H9 (cell line): ENCODE data around the gene CD180. TPM values are rescaled to one million over a fixed set of nuclear protein-coding genes. Genes with fewer than 3 reads are reported as not detected.

ENCODE experiments used
- DNase-seq: peaks from one replicate; pipeline ENCODE4 v3.0.0-alpha.2; 2017
- H2AFZ ChIP-seq: one replicate; pipeline ENCODE4 v1.6.1; 2013; ENCODE audit warnings: mild to moderate bottlenecking, low read length, control low read depth, moderate library complexity
- H2AK5ac ChIP-seq: 2 replicates; pipeline ENCODE4 v1.6.1; 2013; ENCODE audit warnings: low read length, control low read depth, mixed read lengths; ENCODE audit not compliant: insufficient read length
- H2BK120ac ChIP-seq: one replicate; pipeline ENCODE4 v1.6.1; 2013; ENCODE audit warnings: low read depth, mild to moderate bottlenecking, low read length, control low read depth, inconsistent platforms; ENCODE audit not compliant: poor library complexity, severe bottlenecking
- H2BK12ac ChIP-seq: 2 replicates; pipeline ENCODE4 v1.6.1; 2013; ENCODE audit warnings: low read length, control low read depth, mixed read lengths, low read depth; ENCODE audit not compliant: insufficient read length
- H2BK15ac ChIP-seq: 2 replicates; pipeline ENCODE4 v1.6.1; 2013; ENCODE audit warnings: low read depth, low read length, control low read depth
- H2BK20ac ChIP-seq: one replicate; pipeline ENCODE4 v1.6.1; 2013; ENCODE audit warnings: low read depth, mild to moderate bottlenecking, low read length, control low read depth, inconsistent platforms; ENCODE audit not compliant: poor library complexity, severe bottlenecking
- H2BK5ac ChIP-seq: 2 replicates; pipeline ENCODE4 v1.6.1; 2013; ENCODE audit warnings: low read length, control low read depth, mixed read lengths; ENCODE audit not compliant: insufficient read length
- H3K14ac ChIP-seq: 2 replicates; pipeline ENCODE4 v1.6.1; 2013; ENCODE audit warnings: low read length, control low read depth; ENCODE audit not compliant: insufficient read depth
- H3K18ac ChIP-seq: 2 replicates; pipeline ENCODE4 v1.6.1; 2013; ENCODE audit warnings: low read depth, mild to moderate bottlenecking, mixed read lengths, low read length, control low read depth; ENCODE audit not compliant: insufficient read length
- H3K23ac ChIP-seq: 2 replicates; pipeline ENCODE4 v1.6.1; 2013; ENCODE audit warnings: low read length, control low read depth, mixed read lengths, low read depth; ENCODE audit not compliant: insufficient read length
- H3K23me2 ChIP-seq: 2 replicates; pipeline ENCODE4 v1.6.1; 2013; ENCODE audit warnings: low read depth, mild to moderate bottlenecking, mixed read lengths, low read length, control low read depth; ENCODE audit not compliant: insufficient read length, poor library complexity, severe bottlenecking
- H3K27ac ChIP-seq: 2 replicates; pipeline ENCODE4 v1.5.1; 2013; ENCODE audit warnings: low read length, control low read depth, mixed read lengths, low read depth; ENCODE audit not compliant: insufficient read length
- H3K27me3 ChIP-seq: 2 replicates; pipeline ENCODE4 v1.6.1; 2013; ENCODE audit warnings: low read length, control low read depth, inconsistent platforms; ENCODE audit not compliant: insufficient read depth
- H3K4ac ChIP-seq: 2 replicates; pipeline ENCODE4 v1.6.1; 2013; ENCODE audit warnings: low read depth, mild to moderate bottlenecking, control low read depth, inconsistent platforms, low read length, moderate library complexity
- H3K4me1 ChIP-seq: 2 replicates; pipeline ENCODE4 v1.6.1; 2013; ENCODE audit warnings: low read length, control low read depth, inconsistent platforms; ENCODE audit not compliant: insufficient read depth
- H3K4me2 ChIP-seq: 2 replicates; pipeline ENCODE4 v1.6.1; 2013; ENCODE audit warnings: low read length, control low read depth, mixed read lengths; ENCODE audit not compliant: insufficient read length, insufficient read depth
- H3K56ac ChIP-seq: 2 replicates; pipeline ENCODE4 v1.6.1; 2013; ENCODE audit warnings: low read depth, mild to moderate bottlenecking, mixed read lengths, low read length, control low read depth; ENCODE audit not compliant: insufficient read length
- H3K79me1 ChIP-seq: 2 replicates; pipeline ENCODE4 v1.6.1; 2013; ENCODE audit warnings: low read depth, mild to moderate bottlenecking, moderate library complexity, low read length, control low read depth, inconsistent platforms; ENCODE audit not compliant: insufficient read depth, poor library complexity, severe bottlenecking
- H3K79me2 ChIP-seq: 2 replicates; pipeline ENCODE4 v1.6.1; 2013; ENCODE audit warnings: low read length, control low read depth, inconsistent platforms; ENCODE audit not compliant: insufficient read depth
- H3K9ac ChIP-seq: 2 replicates; pipeline ENCODE4 v1.6.1; 2013; ENCODE audit warnings: low read length, control low read depth, mixed read lengths; ENCODE audit not compliant: insufficient read length; ENCODE audit errors: extremely low read depth
- H3K9me3 ChIP-seq: one replicate; pipeline ENCODE4 v1.6.1; 2013; ENCODE audit warnings: low read depth, low read length, inconsistent platforms; ENCODE audit not compliant: control insufficient read depth
- H3T11ph ChIP-seq: one replicate; pipeline ENCODE4 v1.6.1; 2013; ENCODE audit warnings: mild to moderate bottlenecking, low read length, control low read depth, inconsistent platforms
- H4K20me1 ChIP-seq: one replicate; pipeline ENCODE4 v1.6.1; 2013; ENCODE audit not compliant: control insufficient read depth, insufficient read length, insufficient read depth
- H4K5ac ChIP-seq: 2 replicates; pipeline ENCODE4 v1.6.1; 2013; ENCODE audit warnings: low read depth, mild to moderate bottlenecking, mixed read lengths, low read length, control low read depth; ENCODE audit not compliant: insufficient read length
- H4K8ac ChIP-seq: replicated peaks from 2 replicates; pipeline ENCODE4 v1.6.1; 2013; ENCODE audit warnings: low read length, control low read depth, mixed read lengths, low read depth; ENCODE audit not compliant: insufficient read length
- H4K91ac ChIP-seq: 2 replicates; pipeline ENCODE4 v1.6.1; 2013; ENCODE audit warnings: low read depth, mild to moderate bottlenecking, moderate library complexity, mixed read lengths, low read length, control low read depth; ENCODE audit not compliant: insufficient read length
- H3K27ac Mint-ChIP-seq, 3 experiments: 2 replicates in 2 of 3; 3 replicates in 1 of 3; pipeline ENCODE4 v1.8.0; 2020 to 2021; ENCODE audit warnings: mixed read lengths in 3 of 3, mild to moderate bottlenecking in 1 of 3, moderate library complexity in 1 of 3
- H3K27me3 Mint-ChIP-seq: 2 replicates; pipeline ENCODE4 v1.8.0; 2021; ENCODE audit warnings: low read depth, mild to moderate bottlenecking, moderate library complexity, mixed read lengths
- H3K36me3 Mint-ChIP-seq, 3 experiments: 2 replicates in 2 of 3; 3 replicates in 1 of 3; pipeline ENCODE4 v1.8.0; 2020 to 2021; ENCODE audit warnings: low read depth in 3 of 3, mixed read lengths in 3 of 3; ENCODE audit not compliant: insufficient read depth in 1 of 3
- H3K4me1 Mint-ChIP-seq, 2 experiments: 2 replicates each; pipeline ENCODE4 v1.8.0; 2020; ENCODE audit warnings: mixed read lengths in 2 of 2
- H3K4me3 Mint-ChIP-seq, 2 experiments: 2 replicates in 1 of 2; 3 replicates in 1 of 2; pipeline ENCODE4 v1.8.0; 2020 to 2021; ENCODE audit warnings: mild to moderate bottlenecking in 2 of 2, mixed read lengths in 2 of 2, moderate library complexity in 1 of 2
- H3K9me3 Mint-ChIP-seq, 2 experiments: 2 replicates in 1 of 2; 3 replicates in 1 of 2; pipeline ENCODE4 v1.8.0; 2020; ENCODE audit warnings: mild to moderate bottlenecking in 2 of 2, mixed read lengths in 2 of 2, moderate library complexity in 1 of 2
- WGBS: extraction: QIAGEN DNeasy Blood & Tissue Kit; methylation state at CpG from one replicate; pipeline ENCODE4 v1.1.7; 2013; ENCODE audit warnings: missing lambda C conversion rate, low lambda C conversion rate, mixed read lengths; ENCODE audit not compliant: insufficient read length; ENCODE audit errors: extremely low coverage; 5-methylcytosine and 5-hydroxymethylcytosine counted together
- total RNA-seq: library from RNA; stranded (reverse); gene quantifications from 2 replicates; pipeline ENCODE4 v1.2.1, GENCODE V29; 2021
- TF ChIP-seq, protein P1 (sequence below): fragments of 200-600 bp; sonication (generic); conservative IDR thresholded peaks from 3 replicates; pipeline ENCODE4 v1.8.0; 2021; ENCODE audit warnings: antibody characterized with exemption, mild to moderate bottlenecking

The CD180 gene
- total RNA-seq, 1 experiment from 2014 or later, result not detected

DNA sequence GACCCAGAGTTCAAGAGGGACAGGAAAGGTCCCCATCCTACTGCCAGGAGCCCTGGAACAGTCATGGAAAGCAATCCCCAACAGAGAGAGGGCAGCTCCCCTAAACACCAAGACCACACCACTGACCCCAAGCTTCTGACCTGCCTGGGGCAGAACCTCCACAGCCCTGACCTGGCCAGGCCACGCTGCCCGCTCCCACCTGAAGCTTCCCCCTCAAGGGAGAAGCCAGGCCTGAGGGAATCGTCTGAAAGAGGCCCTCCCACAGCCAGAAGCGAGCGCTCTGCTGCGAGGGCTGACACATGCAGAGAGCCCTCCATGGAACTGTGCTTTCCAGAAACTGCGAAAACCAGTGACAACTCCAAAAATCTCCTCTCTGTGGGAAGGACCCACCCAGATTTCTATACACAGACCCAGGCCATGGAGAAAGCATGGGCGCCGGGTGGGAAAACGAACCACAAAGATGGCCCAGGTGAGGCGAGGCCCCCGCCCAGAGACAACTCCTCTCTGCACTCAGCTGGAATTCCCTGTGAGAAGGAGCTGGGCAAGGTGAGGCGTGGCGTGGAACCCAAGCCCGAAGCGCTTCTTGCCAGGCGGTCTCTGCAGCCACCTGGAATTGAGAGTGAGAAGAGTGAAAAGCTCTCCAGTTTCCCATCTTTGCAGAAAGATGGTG lies 31.6 kb downstream of the CD180 start:
- H3K14ac ChIP-seq, result no peak overlapping the region; the same call in 1 of the 2 replicates
- H3K9ac ChIP-seq, result no peak overlapping the region
- no peak overlapping the region for H3K18ac ChIP-seq
- no peaks in the 10 kb centered on the region for H3K4me1 ChIP-seq
- no peak overlapping the region for H2BK20ac ChIP-seq
- H3K79me1 ChIP-seq, result no peaks in the 10 kb centered on the region
- H2BK5ac ChIP-seq, result no peak overlapping the region
- H3K23ac ChIP-seq, result no peak overlapping the region
- H3K4me2 ChIP-seq, result no peak overlapping the region
- no peaks in the 10 kb centered on the region for H4K20me1 ChIP-seq
- H2BK12ac ChIP-seq, result no peak overlapping the region
- H3K27me3 ChIP-seq, result no peaks in the 10 kb centered on the region
- H2AK5ac ChIP-seq, result no peak overlapping the region
- no peak overlapping the region for H3K4ac ChIP-seq
- no peak overlapping the region for H4K91ac ChIP-seq
- no peak overlapping the region for H2BK120ac ChIP-seq
- no peak overlapping the region for H4K8ac ChIP-seq
- H2AFZ ChIP-seq, result no peak overlapping the region
- TF ChIP-seq, protein P1, sequence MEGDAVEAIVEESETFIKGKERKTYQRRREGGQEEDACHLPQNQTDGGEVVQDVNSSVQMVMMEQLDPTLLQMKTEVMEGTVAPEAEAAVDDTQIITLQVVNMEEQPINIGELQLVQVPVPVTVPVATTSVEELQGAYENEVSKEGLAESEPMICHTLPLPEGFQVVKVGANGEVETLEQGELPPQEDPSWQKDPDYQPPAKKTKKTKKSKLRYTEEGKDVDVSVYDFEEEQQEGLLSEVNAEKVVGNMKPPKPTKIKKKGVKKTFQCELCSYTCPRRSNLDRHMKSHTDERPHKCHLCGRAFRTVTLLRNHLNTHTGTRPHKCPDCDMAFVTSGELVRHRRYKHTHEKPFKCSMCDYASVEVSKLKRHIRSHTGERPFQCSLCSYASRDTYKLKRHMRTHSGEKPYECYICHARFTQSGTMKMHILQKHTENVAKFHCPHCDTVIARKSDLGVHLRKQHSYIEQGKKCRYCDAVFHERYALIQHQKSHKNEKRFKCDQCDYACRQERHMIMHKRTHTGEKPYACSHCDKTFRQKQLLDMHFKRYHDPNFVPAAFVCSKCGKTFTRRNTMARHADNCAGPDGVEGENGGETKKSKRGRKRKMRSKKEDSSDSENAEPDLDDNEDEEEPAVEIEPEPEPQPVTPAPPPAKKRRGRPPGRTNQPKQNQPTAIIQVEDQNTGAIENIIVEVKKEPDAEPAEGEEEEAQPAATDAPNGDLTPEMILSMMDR, result no peak
- DNase-seq, result no peak
- H3K9me3 ChIP-seq, result no peaks in the 10 kb centered on the region
- H3K79me2 ChIP-seq, result no peaks in the 10 kb centered on the region
- Mint-ChIP-seq H3K4me3 (no peak overlapping the region), H3K9me3 (no peaks in the 10 kb centered on the region), H3K4me1 (peaks cover 5 to 21% of the 10 kb centered on the region in 2 experiments), H3K27me3 (no peaks in the 10 kb centered on the region), H3K36me3 (peaks cover 0 to 4% (median 3%) of the 10 kb centered on the region in 3 experiments; a peak in 4 of 7 replicates), H3K27ac (peak overlapping the region in 1 of 3 experiments; percentile 77; a peak in 1 of 7 replicates)
- no peak overlapping the region for H3K56ac ChIP-seq
- no peaks in the 10 kb centered on the region for H3K23me2 ChIP-seq
- no peak overlapping the region for H2BK15ac ChIP-seq
- H3K27ac ChIP-seq, result no peak overlapping the region
- H4K5ac ChIP-seq, result no peak overlapping the region
- no peak overlapping the region for H3T11ph ChIP-seq
- WGBS, result no CpG with 5 or more reads among the region's 17 CpGs
